ENCODE data around the gene KCNS1.

DNA sequence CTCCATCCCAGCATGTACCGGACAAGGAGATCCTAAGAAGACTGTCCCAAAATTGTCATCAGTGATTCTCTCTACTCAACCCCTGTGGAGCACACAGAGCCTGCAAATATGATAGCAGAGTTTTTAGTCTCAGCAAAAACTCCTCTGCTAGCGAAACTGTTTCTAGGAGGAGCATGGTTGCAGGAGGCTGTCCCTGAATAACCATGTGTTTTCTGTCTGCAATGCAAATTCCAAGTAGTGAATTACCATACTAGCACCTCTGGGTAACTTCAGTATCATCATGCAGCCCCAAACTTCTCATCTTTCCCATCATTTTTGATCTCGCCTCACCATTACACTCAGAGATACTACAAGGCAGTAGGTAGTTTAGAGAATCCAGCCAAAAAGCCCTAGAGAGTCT, 48.1 kb upstream of the KCNS1 start:
- TF ChIP-seq, protein P1, sequence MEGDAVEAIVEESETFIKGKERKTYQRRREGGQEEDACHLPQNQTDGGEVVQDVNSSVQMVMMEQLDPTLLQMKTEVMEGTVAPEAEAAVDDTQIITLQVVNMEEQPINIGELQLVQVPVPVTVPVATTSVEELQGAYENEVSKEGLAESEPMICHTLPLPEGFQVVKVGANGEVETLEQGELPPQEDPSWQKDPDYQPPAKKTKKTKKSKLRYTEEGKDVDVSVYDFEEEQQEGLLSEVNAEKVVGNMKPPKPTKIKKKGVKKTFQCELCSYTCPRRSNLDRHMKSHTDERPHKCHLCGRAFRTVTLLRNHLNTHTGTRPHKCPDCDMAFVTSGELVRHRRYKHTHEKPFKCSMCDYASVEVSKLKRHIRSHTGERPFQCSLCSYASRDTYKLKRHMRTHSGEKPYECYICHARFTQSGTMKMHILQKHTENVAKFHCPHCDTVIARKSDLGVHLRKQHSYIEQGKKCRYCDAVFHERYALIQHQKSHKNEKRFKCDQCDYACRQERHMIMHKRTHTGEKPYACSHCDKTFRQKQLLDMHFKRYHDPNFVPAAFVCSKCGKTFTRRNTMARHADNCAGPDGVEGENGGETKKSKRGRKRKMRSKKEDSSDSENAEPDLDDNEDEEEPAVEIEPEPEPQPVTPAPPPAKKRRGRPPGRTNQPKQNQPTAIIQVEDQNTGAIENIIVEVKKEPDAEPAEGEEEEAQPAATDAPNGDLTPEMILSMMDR (optimal IDR thresholded peaks at IDR 0.05 in 1 of 3, IDR thresholded peaks at IDR 0.05 in 1 of 3, conservative IDR thresholded peaks at IDR 0.05 in 1 of 3; ENCODE audit: extremely low read depth in 1 of 3, insufficient read depth in 2 of 3, low read length in 3 of 3), result no peak
- no peak for TF ChIP-seq EZH2 (IDR thresholded peaks at IDR 0.05; ENCODE audit: low read length)
